IMR-90 (cell line): ENCODE data around the gene SLC25A51. TPM values are rescaled to one million over a fixed set of nuclear protein-coding genes. Genes with fewer than 3 reads are reported as not detected.

Experiments used
- ATAC-seq: fragments of 200-7000 bp; cut with Tn5 transposase; 2 replicates; pipeline ENCODE4 v1.9.1; 2020; ENCODE audit warnings: low read depth, mild to moderate bottlenecking, moderate library complexity
- BruUV-seq: library from RNA; stranded (reverse); fragments of 400-500 nt; replicated peaks from 2 replicates; lab custom pipeline; 2021; lab: Mats Ljungman, UMichigan
- CTCF ChIA-PET: fragments of 300-600 bp; formaldehyde crosslinking; extraction: SDS; loops from one replicate; lab custom pipeline; 2021; ENCODE audit warnings: antibody characterized with exemption; lab: Yijun Ruan, JAX
- POLR2A ChIA-PET: fragments of 300-600 bp; sonication (Branson Sonifier 250); formaldehyde crosslinking; loops from one replicate; lab custom pipeline; 2022; ENCODE audit warnings: antibody characterized with exemption; ENCODE audit not compliant: unreplicated experiment; lab: Charles Lee
- DNase-seq: peaks from one replicate; pipeline ENCODE4 v3.0.0; 2013
- H2AFZ ChIP-seq: replicated peaks from 2 replicates; pipeline ENCODE3; 2013; ENCODE audit warnings: low read length, mild to moderate bottlenecking; ENCODE audit not compliant: poor library complexity
- H2AK5ac ChIP-seq: 2 replicates; pipeline ENCODE4 v1.6.1; 2013; ENCODE audit warnings: low read depth, low read length, inconsistent platforms
- H2AK9ac ChIP-seq: replicated peaks from 2 replicates; pipeline ENCODE3; 2013; ENCODE audit warnings: mild to moderate bottlenecking, low read depth, low read length, moderate library complexity; ENCODE audit not compliant: poor library complexity
- H2BK120ac ChIP-seq: 2 replicates; pipeline ENCODE4 v1.6.1; 2013; ENCODE audit warnings: low read depth, low read length, inconsistent platforms
- H2BK15ac ChIP-seq: 3 replicates; pipeline ENCODE4 v1.6.1; 2013; ENCODE audit warnings: low read depth, low read length, inconsistent platforms
- H2BK20ac ChIP-seq: 2 replicates; pipeline ENCODE4 v1.6.1; 2013; ENCODE audit warnings: low read depth, mild to moderate bottlenecking, inconsistent platforms, low read length, moderate library complexity
- H2BK5ac ChIP-seq: 2 replicates; pipeline ENCODE4 v1.6.1; 2013; ENCODE audit warnings: mild to moderate bottlenecking, low read depth, low read length, inconsistent platforms; ENCODE audit not compliant: poor library complexity, severe bottlenecking
- H3K14ac ChIP-seq: replicated peaks from 2 replicates; pipeline ENCODE4 v1.6.1; 2013; ENCODE audit warnings: low read depth, low read length, inconsistent platforms
- H3K18ac ChIP-seq: 2 replicates; pipeline ENCODE4 v1.6.1; 2013; ENCODE audit warnings: low read depth, low read length, control low read depth
- H3K23ac ChIP-seq: 2 replicates; pipeline ENCODE4 v1.6.1; 2013; ENCODE audit warnings: low read depth, low read length, inconsistent platforms
- H3K27ac ChIP-seq: 2 replicates; pipeline ENCODE4 v1.5.1; 2013; ENCODE audit warnings: mild to moderate bottlenecking, control low read depth, low read length; ENCODE audit not compliant: insufficient read depth
- H3K27me3 ChIP-seq: 2 replicates; pipeline ENCODE4 v1.6.1; 2013; ENCODE audit warnings: low read length; ENCODE audit not compliant: control insufficient read depth, insufficient read depth
- H3K36me3 ChIP-seq: 2 replicates; pipeline ENCODE4 v1.6.1; 2013; ENCODE audit warnings: low read length, mixed read lengths; ENCODE audit not compliant: control insufficient read depth, insufficient read depth
- H3K4ac ChIP-seq: 2 replicates; pipeline ENCODE4 v1.6.1; 2013; ENCODE audit warnings: low read depth, low read length, inconsistent platforms
- H3K4me1 ChIP-seq: 2 replicates; pipeline ENCODE4 v1.6.1; 2013; ENCODE audit warnings: low read length, mixed read lengths; ENCODE audit not compliant: control insufficient read depth, insufficient read depth
- H3K4me2 ChIP-seq: 2 replicates; pipeline ENCODE4 v1.6.1; 2013; ENCODE audit warnings: low read depth, mild to moderate bottlenecking, control low read depth, low read length, moderate library complexity
- H3K4me3 ChIP-seq: 2 replicates; pipeline ENCODE4 v1.5.1; 2013; ENCODE audit warnings: low read depth, mild to moderate bottlenecking, control low read depth, low read length, moderate library complexity; ENCODE audit not compliant: insufficient read depth
- H3K56ac ChIP-seq: 2 replicates; pipeline ENCODE4 v1.6.1; 2013; ENCODE audit warnings: low read length, inconsistent platforms; ENCODE audit not compliant: insufficient read depth; ENCODE audit errors: extremely low read depth
- H3K79me1 ChIP-seq, 2 experiments: 2 replicates each; pipeline ENCODE4 v1.6.1; 2013; ENCODE audit warnings: low read length in 2 of 2, inconsistent platforms in 1 of 2, low read depth in 1 of 2
- H3K9ac ChIP-seq: 2 replicates; pipeline ENCODE4 v1.6.1; 2013; ENCODE audit warnings: low read depth, low read length, control low read depth
- H3K9me1 ChIP-seq: 2 replicates; pipeline ENCODE4 v1.6.1; 2013; ENCODE audit warnings: low read length, inconsistent platforms; ENCODE audit not compliant: insufficient read depth
- H3K9me3 ChIP-seq: 2 replicates; pipeline ENCODE4 v1.6.1; 2013; ENCODE audit warnings: low read length; ENCODE audit not compliant: control insufficient read depth, insufficient read depth
- H4K20me1 ChIP-seq: 2 replicates; pipeline ENCODE4 v1.6.1; 2013; ENCODE audit warnings: low read length, inconsistent platforms; ENCODE audit not compliant: insufficient read depth
- H4K5ac ChIP-seq: 2 replicates; pipeline ENCODE4 v1.6.1; 2013; ENCODE audit warnings: mild to moderate bottlenecking, low read depth, low read length, control low read depth
- H4K8ac ChIP-seq, 2 experiments: 2 replicates each; pipeline ENCODE4 v1.6.1; 2013; ENCODE audit warnings: low read depth in 2 of 2, low read length in 2 of 2, control low read depth in 1 of 2, inconsistent platforms in 1 of 2
- H4K91ac ChIP-seq: 2 replicates; pipeline ENCODE4 v1.6.1; 2013; ENCODE audit warnings: low read depth, low read length, inconsistent platforms; ENCODE audit not compliant: insufficient read depth
- BHLHE40 ChIP-seq: fragments of 150-350 bp; IDR thresholded peaks from 2 replicates; pipeline ENCODE4 v1.6.1; 2016; ENCODE audit warnings: mild to moderate bottlenecking, low read depth, low read length
- CEBPB ChIP-seq: IDR thresholded peaks from 2 replicates; pipeline ENCODE4 v1.6.1; 2012; ENCODE audit warnings: low read depth, low read length, improper control_type of control experiment
- CHD1 ChIP-seq: IDR thresholded peaks from 2 replicates; pipeline ENCODE4 v1.6.1; 2012; ENCODE audit warnings: low read depth, low read length, improper control_type of control experiment
- CTCF ChIP-seq: conservative IDR thresholded peaks from 2 replicates; pipeline ENCODE4 v1.5.1; 2012; ENCODE audit warnings: mild to moderate bottlenecking, low read depth, low read length, improper control_type of control experiment
- FOS ChIP-seq: fragments of 150-350 bp; IDR thresholded peaks from 2 replicates; pipeline ENCODE4 v1.6.1; 2016; ENCODE audit warnings: low read depth, low read length
- MAFK ChIP-seq: IDR thresholded peaks from 2 replicates; pipeline ENCODE4 v1.6.1; 2012; ENCODE audit warnings: low read depth, low read length, improper control_type of control experiment
- MAZ ChIP-seq: IDR thresholded peaks from 2 replicates; pipeline ENCODE4 v1.6.1; 2012; ENCODE audit warnings: low read depth, mild to moderate bottlenecking, low read length, improper control_type of control experiment, moderate library complexity, borderline replicate concordance
- MXI1 ChIP-seq: IDR thresholded peaks from 2 replicates; pipeline ENCODE4 v1.6.1; 2012; ENCODE audit warnings: low read depth, mild to moderate bottlenecking, low read length, moderate library complexity, borderline replicate concordance
- NFE2L2 ChIP-seq: fragments of 150-350 bp; IDR thresholded peaks from 2 replicates; pipeline ENCODE4 v1.6.1; 2016; ENCODE audit warnings: low read depth, mild to moderate bottlenecking, low read length
- POLR2A ChIP-seq: IDR thresholded peaks from 2 replicates; pipeline ENCODE4 v1.6.1; 2012; ENCODE audit warnings: mild to moderate bottlenecking, low read depth, low read length
- RAD21 ChIP-seq: IDR thresholded peaks from 2 replicates; pipeline ENCODE4 v1.6.1; 2012; ENCODE audit warnings: low read length, improper control_type of control experiment
- RCOR1 ChIP-seq: IDR thresholded peaks from 2 replicates; pipeline ENCODE4 v1.6.1; 2012; ENCODE audit warnings: mild to moderate bottlenecking, low read length, improper control_type of control experiment; ENCODE audit not compliant: insufficient replicate concordance
- RFX5 ChIP-seq: IDR thresholded peaks from 2 replicates; pipeline ENCODE4 v1.8.0; 2012; ENCODE audit warnings: low read depth, mild to moderate bottlenecking, low read length, moderate library complexity
- SMC3 ChIP-seq: fragments of 150-350 bp; IDR thresholded peaks from 2 replicates; pipeline ENCODE4 v1.6.1; 2016; ENCODE audit warnings: low read depth, mild to moderate bottlenecking, antibody characterized with exemption, low read length, moderate library complexity
- WGBS, 2 experiments: methylation state at CpG; one replicate each; pipeline versions ENCODE4 v1.1.5 to v1.1.7; 2013; ENCODE audit warnings: missing lambda C conversion rate in 2 of 2; ENCODE audit not compliant: insufficient read length in 1 of 2; ENCODE audit errors: extremely low coverage in 2 of 2; 5-methylcytosine and 5-hydroxymethylcytosine counted together
- dilution Hi-C: fragments of 300-500 bp; cut with HindIII; formaldehyde crosslinking; loops from one replicate; pipeline ENCODE4 v1.14.3; 2018; ENCODE audit warnings: low sequenced_read_pairs; ENCODE audit not compliant: unreplicated experiment
- in situ Hi-C: fragments of 300-500 bp; cut with MboI; formaldehyde crosslinking; loops from 3 replicates; pipeline ENCODE4 v1.14.3; 2019; ENCODE audit warnings: low sequenced_read_pairs, inconsistent platforms, mixed read lengths
- intact Hi-C: fragments of 100-400 bp; cut with micrococcal nuclease; formaldehyde crosslinking; loops from 2 replicates; pipeline ENCODE4 v1.10.0; 2022
- polyA plus RNA-seq, 3 experiments: library from polyadenylated mRNA; depleted of rRNA; stranded (reverse); fragments of >200 nt; gene quantifications; 2 replicates each; pipeline ENCODE4 v1.2.3, GENCODE V29; 2012; ENCODE audit warnings: low replicate concordance in 1 of 3
- total RNA-seq: library from RNA; depleted of rRNA; stranded (reverse); fragments of >200 nt; gene quantifications from 2 replicates; pipeline ENCODE4 v1.2.3, GENCODE V29; 2012
- TF ChIP-seq, protein P1 (sequence below): fragments of 150-350 bp; IDR thresholded peaks from 2 replicates; pipeline ENCODE4 v1.6.1; 2017; ENCODE audit warnings: mild to moderate bottlenecking, antibody characterized with exemption, low read length, low read depth
- TF ChIP-seq, protein P2 (sequence below): fragments of 150-350 bp; IDR thresholded peaks from 2 replicates; pipeline ENCODE4 v1.6.1; 2016; ENCODE audit warnings: low read depth, mild to moderate bottlenecking, low read length, moderate library complexity, borderline replicate concordance

SLC25A51 gene
- total and polyA plus RNA-seq, 2 of the 4 experiments (the other 2 are of a cell fraction), result 14.1 to 81.6 TPM

DNA sequence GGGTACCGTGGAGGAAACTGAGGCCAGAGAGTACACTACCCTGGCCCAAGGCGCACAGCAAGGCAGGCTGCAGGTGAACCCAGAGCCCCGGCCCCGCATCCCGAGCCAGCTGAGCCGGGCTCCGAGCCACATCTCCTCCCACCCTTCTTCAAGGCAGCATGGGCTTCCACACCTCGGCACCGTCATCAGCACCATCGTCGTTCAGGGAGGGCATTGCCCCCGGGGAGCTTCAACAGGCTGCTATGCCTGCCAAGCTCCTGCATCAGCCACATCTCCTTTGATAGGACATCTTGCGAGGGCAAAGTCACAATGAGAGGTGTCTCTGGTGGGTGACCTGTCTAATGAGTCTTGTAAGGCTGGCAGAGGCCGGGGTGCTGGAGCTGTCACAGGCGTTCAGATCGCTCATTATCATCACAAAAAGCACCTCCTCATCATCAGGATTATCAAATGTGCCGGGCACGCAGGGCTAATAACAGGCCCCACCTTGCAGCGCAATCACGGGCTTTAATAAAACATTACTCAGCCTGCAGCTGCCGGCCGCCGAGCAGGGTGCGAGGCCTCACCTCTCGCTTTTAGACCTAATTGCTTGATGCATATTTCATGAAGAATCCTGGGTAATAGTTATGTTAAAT, 20.0 kb upstream of the SLC25A51 start:
- Histone ChIP-seq H3K9ac (no peak overlapping the region), H2BK5ac (no peak overlapping the region), H3K27ac (no peak overlapping the region), H3K23ac (no peak overlapping the region), H3K18ac (no peak overlapping the region), H3K56ac (no peak overlapping the region), H4K5ac (no peak overlapping the region), H3K4me3 (no peak overlapping the region), H2AFZ (no peak overlapping the region), H2BK120ac (no peak overlapping the region), H3K4me1 (peaks cover 17% of the 10 kb centered on the region), H3K9me1 (peaks cover 31% of the 10 kb centered on the region), H3K14ac (no peak overlapping the region), H4K91ac (no peak overlapping the region), H4K8ac (no peak overlapping the region), H2BK15ac (no peak overlapping the region), H2BK20ac (no peak overlapping the region), H4K20me1 (peaks cover 32% of the 10 kb centered on the region), H3K4ac (no peak overlapping the region), H3K9me3 (no peaks in the 10 kb centered on the region), H3K27me3 (no peaks in the 10 kb centered on the region), H3K79me1 (peaks cover 70 to 94% of the 10 kb centered on the region in 2 experiments), H2AK9ac (no peak overlapping the region), H3K36me3 (peaks cover 41% of the 10 kb centered on the region), H3K4me2 (no peak overlapping the region), H2AK5ac (no peak overlapping the region)
- dilution Hi-C loops (loop anchor here (25.0 kb wide), 1 partner anchor 463 kb away; the partner anchor contains the start of gene ALDH1B1), in situ Hi-C loops (loop anchor here (10.0 kb wide), 1 partner anchor 141 kb away; the partner anchor contains the start of gene SHB), intact Hi-C loops (no loop called here)
- no peak for TF ChIP-seq CHD1
- no peak for TF ChIP-seq MXI1
- no peak for TF ChIP-seq RAD21
- TF ChIP-seq, protein P1, sequence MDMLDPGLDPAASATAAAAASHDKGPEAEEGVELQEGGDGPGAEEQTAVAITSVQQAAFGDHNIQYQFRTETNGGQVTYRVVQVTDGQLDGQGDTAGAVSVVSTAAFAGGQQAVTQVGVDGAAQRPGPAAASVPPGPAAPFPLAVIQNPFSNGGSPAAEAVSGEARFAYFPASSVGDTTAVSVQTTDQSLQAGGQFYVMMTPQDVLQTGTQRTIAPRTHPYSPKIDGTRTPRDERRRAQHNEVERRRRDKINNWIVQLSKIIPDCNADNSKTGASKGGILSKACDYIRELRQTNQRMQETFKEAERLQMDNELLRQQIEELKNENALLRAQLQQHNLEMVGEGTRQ, result no peak
- TF ChIP-seq MAZ, result no peak
- TF ChIP-seq SMC3, result no peak
- no peak for TF ChIP-seq RCOR1
- no peak for TF ChIP-seq FOS
- no peak for TF ChIP-seq BHLHE40
- TF ChIP-seq MAFK, result no peak
- TF ChIP-seq POLR2A, result no peak
- no peak for TF ChIP-seq CEBPB
- no peak for TF ChIP-seq RFX5
- no peak for TF ChIP-seq CTCF
- TF ChIP-seq, protein P2, sequence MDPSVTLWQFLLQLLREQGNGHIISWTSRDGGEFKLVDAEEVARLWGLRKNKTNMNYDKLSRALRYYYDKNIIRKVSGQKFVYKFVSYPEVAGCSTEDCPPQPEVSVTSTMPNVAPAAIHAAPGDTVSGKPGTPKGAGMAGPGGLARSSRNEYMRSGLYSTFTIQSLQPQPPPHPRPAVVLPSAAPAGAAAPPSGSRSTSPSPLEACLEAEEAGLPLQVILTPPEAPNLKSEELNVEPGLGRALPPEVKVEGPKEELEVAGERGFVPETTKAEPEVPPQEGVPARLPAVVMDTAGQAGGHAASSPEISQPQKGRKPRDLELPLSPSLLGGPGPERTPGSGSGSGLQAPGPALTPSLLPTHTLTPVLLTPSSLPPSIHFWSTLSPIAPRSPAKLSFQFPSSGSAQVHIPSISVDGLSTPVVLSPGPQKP, result no peak
- no peak for TF ChIP-seq NFE2L2
- 94% methylated on average over 6 of the region's 25 CpGs; no CpG with 5 or more reads in 1 of the 2 experiments for WGBS, 2 experiments
- ATAC-seq (no peak), DNase-seq (no peak)
- ChIA-PET POLR2A (no interaction called here), CTCF (no interaction called here)
- no TSS peak for BruUV-seq
